Sigmoid colon (tissue), 7 donors: Measurements from ENCODE around the gene RITA1. TPM values are rescaled to one million over a fixed set of nuclear protein-coding genes. Genes with fewer than 3 reads are reported as not detected.
A peak's percentile ranks its signal among the peaks of the same experiment; 100 is the strongest.

Experiments
- DNase-seq: peaks from one replicate; pipeline ENCODE4 v3.0.0-alpha.2; 2019
- H3K27ac ChIP-seq, 4 donors: fragments of 200-600 bp; sonication (generic); one replicate each; pipeline ENCODE4 v1.5.1; 2016 to 2019; ENCODE audit warnings: mild to moderate bottlenecking in 1 of 4
- H3K27me3 ChIP-seq, 3 donors: fragments of 200-600 bp; sonication (generic); one replicate each; pipeline ENCODE4 v1.5.1; 2019; ENCODE audit warnings: mild to moderate bottlenecking in 1 of 3
- H3K36me3 ChIP-seq, 4 donors: fragments of 200-600 bp; sonication (generic); one replicate each; pipeline ENCODE4 v1.5.1; 2016 to 2019
- H3K4me1 ChIP-seq, 4 donors: fragments of 200-600 bp; sonication (generic); one replicate each; pipeline ENCODE4 v1.5.1; 2017 to 2019
- H3K4me3 ChIP-seq, 4 donors: fragments of 200-600 bp; sonication (generic); one replicate each; pipeline ENCODE4 v1.5.1; 2017 to 2019; ENCODE audit warnings: mild to moderate bottlenecking in 2 of 4, moderate library complexity in 1 of 4
- H3K9me3 ChIP-seq, 4 donors: fragments of 200-600 bp in 3 of 4; sonication (generic) in 3 of 4; one replicate each; pipeline versions ENCODE4 v1.5.1 to v1.6.1; 2013 to 2019
- EP300 ChIP-seq, 4 donors: sonication (generic); formaldehyde crosslinking; IDR thresholded peaks; one replicate each; pipeline ENCODE4 v1.6.1; 2017; ENCODE audit warnings: antibody characterized with exemption in 4 of 4
- POLR2A ChIP-seq, 2 donors: fragments of 450-650 bp; IDR thresholded peaks; one replicate each; pipeline ENCODE4 v1.6.1; 2016; ENCODE audit warnings: antibody characterized with exemption in 2 of 2, mild to moderate bottlenecking in 2 of 2, moderate library complexity in 2 of 2
- POLR2AphosphoS5 ChIP-seq, 4 donors: sonication (generic); formaldehyde crosslinking; IDR thresholded peaks; one replicate each; pipeline ENCODE4 v1.6.1; 2017; ENCODE audit warnings: antibody characterized with exemption in 4 of 4
- WGBS, 2 donors: extraction: QIAGEN DNeasy Blood & Tissue Kit; methylation state at CpG; one replicate each; pipeline ENCODE4 v1.1.7; 2013; 5-methylcytosine and 5-hydroxymethylcytosine counted together
- intact Hi-C: fragments of 100-400 bp; cut with DNase I; formaldehyde crosslinking; loops from one replicate; pipeline ENCODE4 v1.15.1; 2023
- polyA plus RNA-seq, 3 donors: library from polyadenylated mRNA; stranded (reverse); fragments of 200-250 nt; gene quantifications; one replicate each; pipeline ENCODE4 v1.2.3, GENCODE V29; 2013
- total RNA-seq, 4 donors: library from RNA; depleted of rRNA; stranded (reverse); fragments of >200 nt; gene quantifications; one replicate each; pipeline ENCODE4 v1.1.0, GENCODE V29; 2016
- TF ChIP-seq, protein P1 (sequence below), 4 experiments: fragments of 450-650 bp in 3 of 4; fragments of 200-600 bp in 1 of 4; IDR thresholded peaks; one replicate each; pipeline ENCODE4 v1.5.1; 2016 to 2019; ENCODE audit warnings: antibody characterized with exemption in 4 of 4, mild to moderate bottlenecking in 3 of 4, moderate library complexity in 2 of 4
- donor health status: healthy with polysubstance abuse.
- donor health status: Bipolar disorder and iron deficiency.
- donor health status: healthy.

The RITA1 gene
- total and polyA plus RNA-seq, 7 donors: 12.5 to 28.4 (median 16.5) TPM

GRCh38 chr12:113190761-113191160 lies 5.2 kb downstream of the RITA1 start:
- no peaks in the 10 kb centered on the region for H3K27me3 ChIP-seq
- TF ChIP-seq, protein P1, sequence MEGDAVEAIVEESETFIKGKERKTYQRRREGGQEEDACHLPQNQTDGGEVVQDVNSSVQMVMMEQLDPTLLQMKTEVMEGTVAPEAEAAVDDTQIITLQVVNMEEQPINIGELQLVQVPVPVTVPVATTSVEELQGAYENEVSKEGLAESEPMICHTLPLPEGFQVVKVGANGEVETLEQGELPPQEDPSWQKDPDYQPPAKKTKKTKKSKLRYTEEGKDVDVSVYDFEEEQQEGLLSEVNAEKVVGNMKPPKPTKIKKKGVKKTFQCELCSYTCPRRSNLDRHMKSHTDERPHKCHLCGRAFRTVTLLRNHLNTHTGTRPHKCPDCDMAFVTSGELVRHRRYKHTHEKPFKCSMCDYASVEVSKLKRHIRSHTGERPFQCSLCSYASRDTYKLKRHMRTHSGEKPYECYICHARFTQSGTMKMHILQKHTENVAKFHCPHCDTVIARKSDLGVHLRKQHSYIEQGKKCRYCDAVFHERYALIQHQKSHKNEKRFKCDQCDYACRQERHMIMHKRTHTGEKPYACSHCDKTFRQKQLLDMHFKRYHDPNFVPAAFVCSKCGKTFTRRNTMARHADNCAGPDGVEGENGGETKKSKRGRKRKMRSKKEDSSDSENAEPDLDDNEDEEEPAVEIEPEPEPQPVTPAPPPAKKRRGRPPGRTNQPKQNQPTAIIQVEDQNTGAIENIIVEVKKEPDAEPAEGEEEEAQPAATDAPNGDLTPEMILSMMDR (IDR thresholded peaks at IDR 0.05): no peak
- no peak for TF ChIP-seq POLR2A (IDR thresholded peaks at IDR 0.05)
- TF ChIP-seq EP300 (IDR thresholded peaks at IDR 0.05): no peak
- no peak for TF ChIP-seq POLR2AphosphoS5 (IDR thresholded peaks at IDR 0.05)
- H3K9me3 ChIP-seq: no peaks in the 10 kb centered on the region
- H3K27ac ChIP-seq: no peak overlapping the region
- 94 to 95% methylated on average over 4 of the region's 4 CpGs for WGBS, 2 donors
- peaks cover 0 to 29% (median 10%) of the 10 kb centered on the region in 4 donors for H3K36me3 ChIP-seq
- intact Hi-C loops: loop anchor here (10.0 kb wide), 1 partner anchor 234 kb away; the partner anchor contains the start of gene SDSL
- DNase-seq: no peak
- H3K4me1 ChIP-seq: peaks cover 0 to 26% (median 23%) of the 10 kb centered on the region in 4 donors
- no peak overlapping the region for H3K4me3 ChIP-seq

DNA sequence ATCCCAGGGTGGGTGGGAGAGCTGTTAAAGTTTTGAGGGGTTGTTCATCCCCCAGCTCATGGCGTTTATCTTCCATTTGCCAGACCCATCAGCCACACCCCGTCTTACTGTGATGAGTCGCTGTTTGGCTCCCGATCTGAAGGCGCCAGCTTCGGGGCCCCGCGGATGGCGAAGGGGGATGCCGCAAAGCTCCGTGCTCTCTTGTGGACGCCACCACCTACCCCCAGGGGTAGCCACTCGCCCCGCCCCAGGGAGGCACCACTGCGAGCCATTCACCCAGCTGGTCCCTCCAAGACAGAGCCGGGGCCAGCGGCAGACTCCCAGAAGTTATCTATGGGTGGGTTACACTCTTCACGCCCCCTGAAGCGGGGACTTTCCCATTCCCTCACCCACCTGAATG lies 5.7 kb downstream of the RITA1 start:
- WGBS, 2 donors: 93 to 94% methylated on average over 19 of the region's 19 CpGs
- intact Hi-C loops: loop anchor here (10.0 kb wide), 1 partner anchor 234 kb away; the partner anchor contains the start of gene SDSL

DNA sequence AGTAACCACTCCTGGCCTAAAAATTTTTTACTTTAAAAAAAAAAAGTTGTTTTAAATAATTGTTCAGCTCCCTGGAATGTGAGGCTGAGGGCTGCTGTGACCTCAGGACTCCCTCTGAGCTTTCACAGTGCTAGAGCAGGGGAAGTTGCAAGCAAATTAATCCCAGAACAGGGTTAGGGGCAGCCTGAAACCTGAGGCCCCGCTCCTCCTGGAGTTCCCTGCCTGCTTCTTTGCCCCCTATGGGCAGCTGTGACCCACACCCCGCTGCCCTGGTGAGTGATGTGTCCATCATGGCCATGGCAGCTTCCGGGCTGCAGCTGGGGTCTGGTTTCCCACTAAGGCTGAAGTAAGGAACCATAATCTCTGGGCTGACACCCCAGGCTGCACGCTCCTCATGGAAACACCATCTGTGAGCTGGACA lies 9.5 kb downstream of the RITA1 start:
- H3K27ac ChIP-seq: peak overlapping the region in 1 of 4 donors; percentile 59
- peaks cover 0 to 10% (median 9%) of the 10 kb centered on the region in 4 donors for H3K4me1 ChIP-seq
- no peaks in the 10 kb centered on the region for H3K27me3 ChIP-seq
- no peak overlapping the region for H3K4me3 ChIP-seq
- intact Hi-C loops: loop anchor here (10.0 kb wide), 1 partner anchor 230 kb away; the partner anchor contains the start of gene SDSL
- H3K36me3 ChIP-seq: peaks cover 0 to 21% (median 10%) of the 10 kb centered on the region in 4 donors
- TF ChIP-seq EP300 (IDR thresholded peaks at IDR 0.05) (no peak), POLR2A (IDR thresholded peaks at IDR 0.05) (no peak), POLR2AphosphoS5 (IDR thresholded peaks at IDR 0.05) (no peak)
- TF ChIP-seq, protein P1 (IDR thresholded peaks at IDR 0.05): no peak
- 91% methylated on average over 4 of the region's 4 CpGs for WGBS, 2 donors
- H3K9me3 ChIP-seq: no peaks in the 10 kb centered on the region
- no peak for DNase-seq

More for the DNA sequence above, 5.7 kb downstream of the RITA1 start:
- Histone ChIP-seq H3K36me3 (peaks cover 0 to 29% (median 10%) of the 10 kb centered on the region in 4 donors), H3K27me3 (no peaks in the 10 kb centered on the region), H3K9me3 (no peaks in the 10 kb centered on the region), H3K27ac (no peak overlapping the region), H3K4me1 (peaks cover 0 to 22% (median 19%) of the 10 kb centered on the region in 4 donors), H3K4me3 (no peak overlapping the region)
- DNase-seq: no peak
- no peak for TF ChIP-seq EP300 (IDR thresholded peaks at IDR 0.05)
- TF ChIP-seq POLR2A (IDR thresholded peaks at IDR 0.05): no peak
- TF ChIP-seq POLR2AphosphoS5 (IDR thresholded peaks at IDR 0.05): no peak
- TF ChIP-seq, protein P1 (IDR thresholded peaks at IDR 0.05): no peak

DNA sequence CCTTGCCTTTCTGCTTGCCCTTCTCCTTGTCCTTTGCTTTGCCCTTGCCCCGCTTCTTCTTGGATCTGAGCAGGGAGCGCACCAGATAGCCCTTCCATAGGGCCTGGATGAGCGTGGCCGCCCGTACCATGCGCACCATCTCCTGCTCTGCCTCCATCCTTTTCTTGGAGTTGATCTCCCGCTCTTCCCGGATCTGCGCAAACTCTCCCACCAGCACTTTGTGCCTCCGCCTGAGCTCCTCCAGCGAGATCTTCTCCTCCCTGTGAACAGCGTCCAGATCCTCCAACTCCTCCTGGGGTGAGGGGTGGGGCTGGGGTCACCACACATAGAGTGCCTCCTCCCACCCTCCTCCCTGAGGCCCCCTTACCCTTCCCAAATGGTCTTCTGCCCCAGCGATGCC lies 10.1 kb downstream of the RITA1 start:
- H3K4me1 ChIP-seq: peaks cover 0 to 13% (median 10%) of the 10 kb centered on the region in 4 donors
- no peak overlapping the region for H3K4me3 ChIP-seq
- intact Hi-C loops: loop anchor here (10.0 kb wide), 1 partner anchor 229 kb away; the partner anchor contains the start of gene SDSL
- WGBS, 2 donors: 94 to 96% methylated on average over 13 of the region's 13 CpGs
- no peaks in the 10 kb centered on the region for H3K27me3 ChIP-seq
- no peaks in the 10 kb centered on the region for H3K9me3 ChIP-seq
- DNase-seq: no peak
- peaks cover 0 to 18% (median 10%) of the 10 kb centered on the region in 4 donors for H3K36me3 ChIP-seq
- H3K27ac ChIP-seq: no peak overlapping the region
- TF ChIP-seq POLR2A (IDR thresholded peaks at IDR 0.05) (no peak), EP300 (IDR thresholded peaks at IDR 0.05) (no peak), POLR2AphosphoS5 (IDR thresholded peaks at IDR 0.05) (no peak)
- TF ChIP-seq, protein P1 (IDR thresholded peaks at IDR 0.05): no peak
